Transverse colon (tissue), 3 donors: ENCODE data around the gene SLC43A3.

Source experiments
- EP300 ChIP-seq: sonication (generic); formaldehyde crosslinking; IDR thresholded peaks from one replicate; pipeline ENCODE4 v1.6.1; 2017; ENCODE audit warnings: antibody characterized with exemption, low read depth
- POLR2A ChIP-seq: fragments of 450-650 bp; IDR thresholded peaks from one replicate; pipeline ENCODE4 v1.6.1; 2016; ENCODE audit warnings: antibody characterized with exemption, mild to moderate bottlenecking, moderate library complexity
- TF ChIP-seq, protein P1 (sequence below), 5 experiments: fragments of 200-600 bp in 3 of 5; fragments of 450-650 bp in 2 of 5; sonication (generic) in 3 of 5; IDR thresholded peaks; 1 replicate in 2 of 5; 2 replicates in 3 of 5; pipeline ENCODE4 v1.5.1; 2016 to 2017; ENCODE audit warnings: antibody characterized with exemption in 5 of 5, inconsistent platforms in 3 of 5, mild to moderate bottlenecking in 2 of 5, moderate library complexity in 1 of 5

DNA sequence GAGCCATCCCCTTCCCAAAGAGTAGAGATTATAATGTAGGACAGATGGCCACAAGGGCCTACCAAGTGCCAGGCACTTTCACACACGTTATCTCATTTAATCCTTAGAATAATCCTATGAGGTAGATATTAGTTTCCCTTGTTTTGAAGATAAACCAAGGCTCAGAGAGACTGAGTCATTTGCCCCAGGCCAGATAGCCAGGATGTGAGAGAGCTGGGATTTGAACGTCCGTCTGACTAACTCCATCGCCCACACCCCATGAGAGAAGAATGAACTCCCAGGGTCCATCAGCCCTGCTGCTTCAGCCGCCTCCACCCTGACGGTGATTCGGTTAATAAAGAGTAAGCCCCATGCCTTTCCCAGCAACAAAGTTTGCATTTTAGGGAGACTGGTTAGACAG, 56.7 kb downstream of the SLC43A3 start:
- TF ChIP-seq, protein P1, sequence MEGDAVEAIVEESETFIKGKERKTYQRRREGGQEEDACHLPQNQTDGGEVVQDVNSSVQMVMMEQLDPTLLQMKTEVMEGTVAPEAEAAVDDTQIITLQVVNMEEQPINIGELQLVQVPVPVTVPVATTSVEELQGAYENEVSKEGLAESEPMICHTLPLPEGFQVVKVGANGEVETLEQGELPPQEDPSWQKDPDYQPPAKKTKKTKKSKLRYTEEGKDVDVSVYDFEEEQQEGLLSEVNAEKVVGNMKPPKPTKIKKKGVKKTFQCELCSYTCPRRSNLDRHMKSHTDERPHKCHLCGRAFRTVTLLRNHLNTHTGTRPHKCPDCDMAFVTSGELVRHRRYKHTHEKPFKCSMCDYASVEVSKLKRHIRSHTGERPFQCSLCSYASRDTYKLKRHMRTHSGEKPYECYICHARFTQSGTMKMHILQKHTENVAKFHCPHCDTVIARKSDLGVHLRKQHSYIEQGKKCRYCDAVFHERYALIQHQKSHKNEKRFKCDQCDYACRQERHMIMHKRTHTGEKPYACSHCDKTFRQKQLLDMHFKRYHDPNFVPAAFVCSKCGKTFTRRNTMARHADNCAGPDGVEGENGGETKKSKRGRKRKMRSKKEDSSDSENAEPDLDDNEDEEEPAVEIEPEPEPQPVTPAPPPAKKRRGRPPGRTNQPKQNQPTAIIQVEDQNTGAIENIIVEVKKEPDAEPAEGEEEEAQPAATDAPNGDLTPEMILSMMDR (IDR thresholded peaks at IDR 0.05) = no peak
- TF ChIP-seq EP300 = no peak
- no peak for TF ChIP-seq POLR2A
